ENCODE measurements around the gene CTNNA3. TPM values are rescaled to one million over a fixed set of nuclear protein-coding genes. Genes with fewer than 3 reads are reported as not detected.

Gene CTNNA3
- total and polyA plus RNA-seq, 10 donors: 0.03 to 2.4 (median 0.76) TPM; not detected in 1

DNA sequence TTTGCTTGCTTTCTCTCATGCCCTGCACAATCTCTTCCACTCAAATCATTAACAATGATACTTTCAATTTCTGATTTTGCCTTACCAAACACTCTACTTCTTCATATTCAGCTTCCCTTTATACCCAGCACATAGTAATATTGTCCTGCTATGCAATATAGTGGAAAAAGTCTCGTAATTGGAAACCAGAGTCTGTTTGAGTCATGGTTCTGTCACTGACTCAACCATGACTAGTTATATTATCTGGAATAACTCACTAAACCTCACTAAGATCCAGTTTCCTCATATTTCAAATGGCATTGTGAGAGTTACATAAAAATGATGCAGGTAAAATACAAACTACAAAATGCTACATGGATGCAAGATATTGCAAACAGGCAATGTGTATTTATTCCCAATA lies 868.6 kb downstream of the CTNNA3 start:
- no peaks in the 10 kb centered on the region for H3K36me3 ChIP-seq
- H3K9me3 ChIP-seq: no peaks in the 10 kb centered on the region
- H3K4me1 ChIP-seq: no peaks in the 10 kb centered on the region
- no peaks in the 10 kb centered on the region for H3K27me3 ChIP-seq (replicated peaks in 1 of 7)
- WGBS, 5 donors: 46 to 87% (median 63%) methylated on average over 1 of the region's 1 CpG
- H3K4me3 ChIP-seq: no peak overlapping the region
- no peak for DNase-seq
- no peak for TF ChIP-seq POLR2A (IDR thresholded peaks at IDR 0.05)
- TF ChIP-seq POLR2AphosphoS5 (IDR thresholded peaks at IDR 0.05): no peak
- H3K27ac ChIP-seq: no peak overlapping the region
- intact Hi-C loops (cut with DNase I; ENCODE audit: low total_unique reads): no loop called here

DNA sequence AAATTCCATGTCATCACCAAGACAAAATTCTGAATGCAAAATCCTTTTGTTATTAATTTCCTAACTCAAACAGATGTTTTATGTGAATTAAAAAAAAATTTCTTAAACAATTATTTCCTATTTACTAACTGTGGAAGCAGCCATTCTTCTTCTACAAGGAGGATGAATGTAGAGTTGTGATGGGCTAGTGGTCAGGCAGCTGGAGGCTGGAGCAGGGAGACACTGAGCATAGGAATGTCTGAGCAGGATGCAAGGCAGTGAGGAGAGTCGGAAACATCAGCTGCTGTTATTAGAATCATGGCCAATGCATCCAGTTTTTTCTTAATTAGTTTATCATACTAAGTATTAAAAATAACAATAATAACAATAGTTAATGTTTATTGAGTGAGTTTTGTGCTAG lies 872.7 kb downstream of the CTNNA3 start:
- Histone ChIP-seq H3K9me3 (no peaks in the 10 kb centered on the region), H3K36me3 (no peaks in the 10 kb centered on the region), H3K27ac (no peak overlapping the region), H3K27me3 (replicated peaks in 1 of 7) (no peaks in the 10 kb centered on the region), H3K4me3 (no peak overlapping the region), H3K4me1 (no peaks in the 10 kb centered on the region)
- intact Hi-C loops (cut with DNase I; ENCODE audit: low total_unique reads): no loop called here
- no peak for DNase-seq
- no peak for TF ChIP-seq POLR2AphosphoS5 (IDR thresholded peaks at IDR 0.05)
- no peak for TF ChIP-seq POLR2A (IDR thresholded peaks at IDR 0.05)
- TF ChIP-seq, protein P1, sequence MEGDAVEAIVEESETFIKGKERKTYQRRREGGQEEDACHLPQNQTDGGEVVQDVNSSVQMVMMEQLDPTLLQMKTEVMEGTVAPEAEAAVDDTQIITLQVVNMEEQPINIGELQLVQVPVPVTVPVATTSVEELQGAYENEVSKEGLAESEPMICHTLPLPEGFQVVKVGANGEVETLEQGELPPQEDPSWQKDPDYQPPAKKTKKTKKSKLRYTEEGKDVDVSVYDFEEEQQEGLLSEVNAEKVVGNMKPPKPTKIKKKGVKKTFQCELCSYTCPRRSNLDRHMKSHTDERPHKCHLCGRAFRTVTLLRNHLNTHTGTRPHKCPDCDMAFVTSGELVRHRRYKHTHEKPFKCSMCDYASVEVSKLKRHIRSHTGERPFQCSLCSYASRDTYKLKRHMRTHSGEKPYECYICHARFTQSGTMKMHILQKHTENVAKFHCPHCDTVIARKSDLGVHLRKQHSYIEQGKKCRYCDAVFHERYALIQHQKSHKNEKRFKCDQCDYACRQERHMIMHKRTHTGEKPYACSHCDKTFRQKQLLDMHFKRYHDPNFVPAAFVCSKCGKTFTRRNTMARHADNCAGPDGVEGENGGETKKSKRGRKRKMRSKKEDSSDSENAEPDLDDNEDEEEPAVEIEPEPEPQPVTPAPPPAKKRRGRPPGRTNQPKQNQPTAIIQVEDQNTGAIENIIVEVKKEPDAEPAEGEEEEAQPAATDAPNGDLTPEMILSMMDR (IDR thresholded peaks at IDR 0.05 in 8 of 11, conservative IDR thresholded peaks at IDR 0.05 in 3 of 11): no peak
- 79 to 90% (median 88%) methylated on average over 1 of the region's 1 CpG for WGBS, 5 donors

DNA sequence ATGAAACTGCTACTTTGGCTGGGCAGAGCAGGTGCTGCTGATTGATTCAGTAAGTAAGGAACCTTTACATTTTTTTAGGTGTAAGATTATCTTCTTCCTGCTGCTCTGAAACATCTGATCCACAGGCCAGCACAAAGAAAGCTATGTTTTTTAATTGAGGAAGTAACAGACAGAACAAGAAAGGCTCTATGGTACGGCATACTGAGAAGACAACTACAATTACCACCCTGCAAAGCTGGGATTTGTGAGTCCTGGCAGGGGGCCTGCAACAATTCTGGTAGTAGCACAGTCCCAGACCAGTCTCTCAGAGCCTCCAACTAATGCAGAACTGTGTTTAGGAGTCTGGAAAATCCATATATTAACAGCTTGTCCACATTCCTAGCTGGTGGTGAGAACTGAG lies 873.2 kb downstream of the CTNNA3 start:
- Histone ChIP-seq H3K36me3 (no peaks in the 10 kb centered on the region), H3K4me3 (no peak overlapping the region), H3K27me3 (replicated peaks in 1 of 7) (no peaks in the 10 kb centered on the region), H3K4me1 (no peaks in the 10 kb centered on the region), H3K27ac (no peak overlapping the region), H3K9me3 (no peaks in the 10 kb centered on the region)
- DNase-seq: no peak
- TF ChIP-seq, protein P1 (IDR thresholded peaks at IDR 0.05 in 8 of 11, conservative IDR thresholded peaks at IDR 0.05 in 3 of 11): no peak
- TF ChIP-seq POLR2AphosphoS5 (IDR thresholded peaks at IDR 0.05) (no peak), POLR2A (IDR thresholded peaks at IDR 0.05) (no peak)
- WGBS, 5 donors: 25 to 44% (median 36%) methylated on average over 1 of the region's 1 CpG
- intact Hi-C loops (cut with DNase I; ENCODE audit: low total_unique reads): no loop called here

DNA sequence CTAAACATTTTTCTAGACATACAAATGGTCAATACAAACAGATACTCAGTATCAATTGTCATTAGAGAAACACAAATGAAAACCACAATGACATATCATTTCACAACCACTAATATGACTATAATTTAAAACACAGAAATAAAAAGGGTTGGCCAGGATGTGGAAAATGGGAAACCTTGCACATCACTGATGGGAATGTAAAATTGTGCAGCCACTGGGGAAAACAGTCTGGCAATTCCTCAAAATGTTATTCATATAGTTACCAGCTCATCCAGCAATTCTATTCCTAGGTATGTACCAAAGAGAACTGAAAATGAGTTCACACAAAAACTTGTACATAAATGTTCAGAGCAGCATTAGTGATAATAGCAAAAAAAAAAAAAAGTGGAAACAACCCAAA lies 876.3 kb downstream of the CTNNA3 start:
- Histone ChIP-seq H3K27me3 (replicated peaks in 1 of 7) (no peaks in the 10 kb centered on the region), H3K9me3 (no peaks in the 10 kb centered on the region), H3K4me3 (no peak overlapping the region), H3K27ac (no peak overlapping the region), H3K4me1 (no peaks in the 10 kb centered on the region), H3K36me3 (no peaks in the 10 kb centered on the region)
- TF ChIP-seq, protein P1 (IDR thresholded peaks at IDR 0.05 in 8 of 11, conservative IDR thresholded peaks at IDR 0.05 in 3 of 11): no peak
- TF ChIP-seq POLR2AphosphoS5 (IDR thresholded peaks at IDR 0.05) (no peak), POLR2A (IDR thresholded peaks at IDR 0.05) (no peak)
- DNase-seq: no peak
- intact Hi-C loops (cut with DNase I; ENCODE audit: low total_unique reads): no loop called here

DNA sequence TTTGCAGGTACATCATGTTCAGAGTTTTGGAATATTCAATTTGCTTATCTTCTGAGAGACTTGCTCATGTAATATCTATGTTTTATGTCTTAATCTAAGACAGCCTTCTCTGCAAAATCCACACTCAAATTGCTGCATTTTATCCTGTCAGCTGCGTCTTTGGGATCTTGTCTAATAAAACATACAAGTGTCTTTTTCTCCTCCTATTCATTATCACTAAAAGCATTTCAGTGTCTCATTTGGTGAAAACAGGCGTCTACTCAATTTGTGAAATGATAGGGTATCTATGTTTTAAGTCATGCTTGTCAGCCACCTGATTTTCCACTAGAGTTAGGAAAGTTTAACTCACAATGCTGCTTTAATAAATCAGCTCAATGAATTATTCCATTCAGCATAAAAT lies 882.9 kb downstream of the CTNNA3 start:
- H3K4me1 ChIP-seq: no peaks in the 10 kb centered on the region
- no peaks in the 10 kb centered on the region for H3K27me3 ChIP-seq (replicated peaks in 1 of 7)
- 63 to 85% (median 78%) methylated on average over 2 of the region's 2 CpGs for WGBS, 5 donors
- DNase-seq: no peak
- H3K9me3 ChIP-seq: no peaks in the 10 kb centered on the region
- H3K27ac ChIP-seq: no peak overlapping the region
- no peaks in the 10 kb centered on the region for H3K36me3 ChIP-seq
- no peak overlapping the region for H3K4me3 ChIP-seq
- intact Hi-C loops (cut with DNase I; ENCODE audit: low total_unique reads): no loop called here
- no peak for TF ChIP-seq POLR2A (IDR thresholded peaks at IDR 0.05)
- TF ChIP-seq POLR2AphosphoS5 (IDR thresholded peaks at IDR 0.05): no peak

Data from spleen (tissue), 11 donors.